Measurements from ENCODE around the gene GLDN. TPM values are rescaled to one million over a fixed set of nuclear protein-coding genes. Genes with fewer than 3 reads are reported as not detected.
A peak's percentile ranks its signal among the peaks of the same experiment; 100 is the strongest.
"Not testable (repeated sequence)": the region's sequence is repeated elsewhere in the genome, so short reads cannot be mapped to it uniquely, and the experiment has no call there.

The GLDN gene
- total and polyA plus RNA-seq, 8 donors: 0.23 to 16.8 (median 0.68) TPM; not detected in 2

DNA sequence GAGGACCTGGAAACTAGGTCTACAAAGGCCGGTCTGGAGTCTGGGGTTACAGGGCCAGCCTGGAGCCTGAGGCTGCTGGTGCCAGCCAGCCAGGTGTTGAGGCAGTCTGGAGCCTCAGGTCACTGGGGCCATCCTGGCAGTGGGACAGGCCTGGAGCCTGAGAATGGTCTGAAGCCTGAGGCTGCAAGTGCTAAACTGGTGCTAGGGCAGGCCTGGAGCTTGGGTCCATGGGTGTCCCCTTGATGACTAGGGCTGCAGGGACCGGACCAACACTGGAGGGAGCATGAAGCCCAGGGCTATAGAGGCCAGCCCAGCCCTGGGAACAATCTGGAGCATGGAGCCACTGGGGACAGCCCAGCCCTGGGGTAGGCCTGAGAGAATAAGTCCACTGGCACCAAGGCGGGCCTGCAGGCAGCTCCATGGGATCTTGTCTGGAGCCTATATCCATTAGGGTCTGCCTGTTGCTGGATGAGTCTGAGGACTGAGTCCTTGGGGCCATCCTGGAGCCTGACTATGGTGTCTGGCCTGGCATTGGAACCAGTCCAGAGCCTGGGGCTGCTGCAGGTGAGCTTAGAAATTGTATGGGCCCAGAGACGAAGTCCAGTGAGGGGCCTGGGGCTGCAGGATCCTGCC is 101.9 kb downstream of the GLDN start:
- ATAC-seq (no peak), DNase-seq (peak in 2 of 6 donors; percentile 45 to 55), FAIRE-seq (no peak)
- H3K27me3 ChIP-seq: no peaks in the 10 kb centered on the region
- WGBS, 2 donors: 93 to 97% methylated on average over 4 of the region's 4 CpGs
- H3K4me3 ChIP-seq: no peak overlapping the region
- no peak overlapping the region for H3K27ac ChIP-seq
- TF ChIP-seq, protein P1, sequence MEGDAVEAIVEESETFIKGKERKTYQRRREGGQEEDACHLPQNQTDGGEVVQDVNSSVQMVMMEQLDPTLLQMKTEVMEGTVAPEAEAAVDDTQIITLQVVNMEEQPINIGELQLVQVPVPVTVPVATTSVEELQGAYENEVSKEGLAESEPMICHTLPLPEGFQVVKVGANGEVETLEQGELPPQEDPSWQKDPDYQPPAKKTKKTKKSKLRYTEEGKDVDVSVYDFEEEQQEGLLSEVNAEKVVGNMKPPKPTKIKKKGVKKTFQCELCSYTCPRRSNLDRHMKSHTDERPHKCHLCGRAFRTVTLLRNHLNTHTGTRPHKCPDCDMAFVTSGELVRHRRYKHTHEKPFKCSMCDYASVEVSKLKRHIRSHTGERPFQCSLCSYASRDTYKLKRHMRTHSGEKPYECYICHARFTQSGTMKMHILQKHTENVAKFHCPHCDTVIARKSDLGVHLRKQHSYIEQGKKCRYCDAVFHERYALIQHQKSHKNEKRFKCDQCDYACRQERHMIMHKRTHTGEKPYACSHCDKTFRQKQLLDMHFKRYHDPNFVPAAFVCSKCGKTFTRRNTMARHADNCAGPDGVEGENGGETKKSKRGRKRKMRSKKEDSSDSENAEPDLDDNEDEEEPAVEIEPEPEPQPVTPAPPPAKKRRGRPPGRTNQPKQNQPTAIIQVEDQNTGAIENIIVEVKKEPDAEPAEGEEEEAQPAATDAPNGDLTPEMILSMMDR (IDR thresholded peaks at IDR 0.05): no peak
- intact Hi-C loops (cut with DNase I): no loop called here
- H3K4me1 ChIP-seq: no peaks in the 10 kb centered on the region
- H3K36me3 ChIP-seq: no peaks in the 10 kb centered on the region
- H3K9me3 ChIP-seq: no peaks in the 10 kb centered on the region

DNA sequence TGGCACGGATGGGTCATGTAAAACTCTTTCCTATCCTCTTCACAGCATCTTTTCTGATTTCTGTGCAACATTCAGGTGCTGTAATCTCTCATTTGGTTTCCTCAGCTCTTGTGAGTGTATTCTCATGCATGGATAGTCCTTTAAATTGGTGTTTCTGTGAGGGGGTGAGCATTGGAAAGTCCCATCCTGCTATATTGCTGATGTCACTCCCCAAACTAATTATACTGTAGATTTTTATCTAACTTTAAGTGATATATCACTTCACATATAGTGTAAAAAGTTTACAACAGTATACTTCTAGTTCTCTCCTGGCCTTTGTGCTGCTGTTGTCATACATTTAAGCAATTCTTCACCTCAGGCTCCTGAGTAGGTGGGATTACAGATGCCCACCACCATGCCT is 102.7 kb downstream of the GLDN start:
- Histone ChIP-seq H3K36me3 (peaks cover 0 to 5% (median 3%) of the 10 kb centered on the region in 3 donors), H3K4me3 (no peak overlapping the region), H3K27me3 (no peaks in the 10 kb centered on the region), H3K4me1 (no peaks in the 10 kb centered on the region), H3K27ac (no peak overlapping the region), H3K9me3 (no peaks in the 10 kb centered on the region)
- TF ChIP-seq, protein P1 (IDR thresholded peaks at IDR 0.05): no peak
- ATAC-seq (no peak), DNase-seq (no peak), FAIRE-seq (no peak)
- 75 to 87% methylated on average over 1 of the region's 1 CpG for WGBS, 2 donors
- intact Hi-C loops (cut with DNase I): no loop called here

DNA sequence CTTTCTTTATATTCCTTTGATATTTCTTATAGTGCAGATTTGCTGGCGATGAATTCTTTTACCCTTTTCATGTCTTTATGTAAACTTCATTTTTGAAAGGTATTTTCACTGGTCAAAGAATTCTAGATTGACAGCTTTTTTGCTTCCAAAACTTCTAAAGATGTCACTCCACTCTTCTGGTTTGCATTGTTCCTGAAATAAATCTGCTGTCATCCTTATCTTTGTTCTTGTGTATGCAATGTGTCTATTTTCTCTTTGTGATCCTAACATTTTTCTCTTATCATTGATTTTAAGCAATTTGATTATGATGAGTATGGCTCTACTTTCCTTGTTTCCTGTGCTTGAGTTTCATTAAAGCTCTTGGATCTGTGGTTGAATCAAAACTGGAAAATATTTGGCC is 103.4 kb downstream of the GLDN start:
- H3K27ac ChIP-seq: no peak overlapping the region
- DNase-seq (no peak), FAIRE-seq (no peak), ATAC-seq (no peak)
- TF ChIP-seq, protein P1 (IDR thresholded peaks at IDR 0.05): no peak
- H3K9me3 ChIP-seq: no peaks in the 10 kb centered on the region
- intact Hi-C loops (cut with DNase I): no loop called here
- no peaks in the 10 kb centered on the region for H3K27me3 ChIP-seq
- no peaks in the 10 kb centered on the region for H3K4me1 ChIP-seq
- WGBS, 2 donors: 95 to 97% methylated on average over 1 of the region's 1 CpG
- no peak overlapping the region for H3K4me3 ChIP-seq
- H3K36me3 ChIP-seq: peaks cover 0 to 7% (median 5%) of the 10 kb centered on the region in 3 donors

DNA sequence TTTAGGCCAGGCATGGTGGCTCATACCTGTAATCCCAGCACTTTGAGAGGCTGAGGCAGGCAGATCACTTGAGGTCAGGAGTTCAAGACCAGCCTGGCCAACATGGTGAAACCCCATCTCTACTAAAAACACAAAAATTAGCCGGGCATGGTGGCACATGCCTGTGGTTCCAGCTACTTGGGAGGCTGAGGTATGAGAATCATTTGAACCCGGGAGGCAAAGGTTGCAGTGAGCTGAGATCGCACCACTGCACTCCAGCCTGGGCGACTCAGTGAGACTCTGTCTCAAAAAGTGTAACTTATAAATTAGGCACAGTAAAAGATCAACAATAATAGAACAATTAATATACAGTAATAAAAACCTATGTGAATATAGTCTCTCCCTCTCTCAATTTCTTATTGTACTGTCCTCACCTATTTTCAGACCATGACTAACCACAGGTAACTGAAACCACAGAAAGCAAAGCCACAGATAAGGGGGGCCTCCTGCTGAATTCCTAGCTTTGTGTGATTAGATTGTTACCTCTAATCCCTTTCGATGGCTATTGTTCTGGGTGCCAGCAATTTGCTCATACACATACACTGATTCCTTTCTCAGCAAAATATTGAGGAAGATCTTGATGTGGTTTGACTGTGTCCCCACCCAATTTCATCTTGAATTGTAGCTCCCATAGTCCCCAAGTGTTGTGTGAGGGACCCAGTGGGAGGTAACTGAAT is 104.7 kb downstream of the GLDN start:
- intact Hi-C loops (cut with DNase I); H3K4me3 ChIP-seq; ATAC-seq; H3K27me3 ChIP-seq; H3K9me3 ChIP-seq; FAIRE-seq; H3K36me3 ChIP-seq; DNase-seq; H3K4me1 ChIP-seq; H3K27ac ChIP-seq: not testable (repeated sequence)
- 95 to 96% methylated on average over 5 of the region's 5 CpGs for WGBS, 2 donors

DNA sequence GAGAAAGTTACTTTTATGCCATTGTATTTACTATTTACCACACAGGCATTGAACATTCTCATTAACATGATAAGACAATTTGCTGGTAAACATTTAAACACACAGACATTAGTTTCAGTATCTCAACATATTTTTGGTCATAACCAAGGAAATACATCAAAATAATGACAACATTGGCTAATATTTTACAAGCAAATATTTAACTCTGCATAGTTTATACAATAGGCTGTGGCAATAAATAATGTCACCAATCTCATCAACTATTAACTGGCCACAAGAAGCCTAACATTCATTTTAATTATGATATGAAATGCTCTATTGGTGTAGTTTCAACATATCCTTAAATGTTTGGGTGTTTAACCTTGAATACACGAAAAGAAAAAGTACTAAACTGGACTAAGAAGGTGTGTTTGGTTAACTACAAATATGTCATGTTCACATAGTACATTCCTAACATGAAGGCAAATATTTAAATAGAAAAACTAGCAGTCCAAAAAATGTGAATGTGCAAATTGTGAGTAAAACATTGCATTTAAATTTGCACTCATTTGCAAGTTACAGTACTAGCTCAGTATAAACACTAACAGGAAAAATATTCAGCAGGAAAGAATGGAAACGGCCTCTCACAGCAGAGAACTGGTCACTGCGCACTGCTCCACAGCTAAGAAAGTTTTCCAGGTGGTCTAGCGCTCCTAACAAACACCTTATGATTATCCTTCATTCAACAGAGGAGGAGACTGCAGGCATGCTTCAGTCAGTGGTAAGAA is 106.6 kb downstream of the GLDN start:
- TF ChIP-seq, protein P1 (IDR thresholded peaks at IDR 0.05): no peak
- Histone ChIP-seq H3K4me3 (no peak overlapping the region), H3K9me3 (no peaks in the 10 kb centered on the region), H3K36me3 (peaks cover 0 to 7% (median 5%) of the 10 kb centered on the region in 3 donors), H3K4me1 (no peaks in the 10 kb centered on the region), H3K27me3 (no peaks in the 10 kb centered on the region), H3K27ac (peak overlapping the region in 1 of 4 donors; percentile 29)
- 64 to 72% methylated on average over 4 of the region's 4 CpGs for WGBS, 2 donors
- ATAC-seq (peak in 2 of 4 donors; percentile 38 to 53), FAIRE-seq (no peak), DNase-seq (no peak)
- intact Hi-C loops (cut with DNase I): no loop called here

All from pancreas (tissue), 10 donors.